IMR-90 (cell line): Measurements from ENCODE around the gene B4GALNT2. TPM values are rescaled to one million over a fixed set of nuclear protein-coding genes. Genes with fewer than 3 reads are reported as not detected.
A peak's percentile ranks its signal among the peaks of the same experiment; 100 is the strongest.

ENCODE experiments used
- ATAC-seq: fragments of 200-7000 bp; cut with Tn5 transposase; 2 replicates; pipeline ENCODE4 v1.9.1; 2020; ENCODE audit warnings: low read depth, mild to moderate bottlenecking, moderate library complexity
- BruUV-seq: library from RNA; stranded (reverse); fragments of 400-500 nt; replicated peaks from 2 replicates; lab custom pipeline; 2021; lab: Mats Ljungman, UMichigan
- CTCF ChIA-PET: fragments of 300-600 bp; formaldehyde crosslinking; extraction: SDS; loops from one replicate; lab custom pipeline; 2021; ENCODE audit warnings: antibody characterized with exemption; lab: Yijun Ruan, JAX
- POLR2A ChIA-PET: fragments of 300-600 bp; sonication (Branson Sonifier 250); formaldehyde crosslinking; loops from one replicate; lab custom pipeline; 2022; ENCODE audit warnings: antibody characterized with exemption; ENCODE audit not compliant: unreplicated experiment; lab: Charles Lee
- DNase-seq: peaks from one replicate; pipeline ENCODE4 v3.0.0; 2013
- H2AFZ ChIP-seq: replicated peaks from 2 replicates; pipeline ENCODE3; 2013; ENCODE audit warnings: low read length, mild to moderate bottlenecking; ENCODE audit not compliant: poor library complexity
- H2AK5ac ChIP-seq: 2 replicates; pipeline ENCODE4 v1.6.1; 2013; ENCODE audit warnings: low read depth, low read length, inconsistent platforms
- H2AK9ac ChIP-seq: replicated peaks from 2 replicates; pipeline ENCODE3; 2013; ENCODE audit warnings: mild to moderate bottlenecking, low read depth, low read length, moderate library complexity; ENCODE audit not compliant: poor library complexity
- H2BK120ac ChIP-seq: 2 replicates; pipeline ENCODE4 v1.6.1; 2013; ENCODE audit warnings: low read depth, low read length, inconsistent platforms
- H2BK15ac ChIP-seq: 3 replicates; pipeline ENCODE4 v1.6.1; 2013; ENCODE audit warnings: low read depth, low read length, inconsistent platforms
- H2BK20ac ChIP-seq: 2 replicates; pipeline ENCODE4 v1.6.1; 2013; ENCODE audit warnings: low read depth, mild to moderate bottlenecking, inconsistent platforms, low read length, moderate library complexity
- H2BK5ac ChIP-seq: 2 replicates; pipeline ENCODE4 v1.6.1; 2013; ENCODE audit warnings: mild to moderate bottlenecking, low read depth, low read length, inconsistent platforms; ENCODE audit not compliant: poor library complexity, severe bottlenecking
- H3K14ac ChIP-seq: replicated peaks from 2 replicates; pipeline ENCODE4 v1.6.1; 2013; ENCODE audit warnings: low read depth, low read length, inconsistent platforms
- H3K18ac ChIP-seq: 2 replicates; pipeline ENCODE4 v1.6.1; 2013; ENCODE audit warnings: low read depth, low read length, control low read depth
- H3K23ac ChIP-seq: 2 replicates; pipeline ENCODE4 v1.6.1; 2013; ENCODE audit warnings: low read depth, low read length, inconsistent platforms
- H3K27ac ChIP-seq: 2 replicates; pipeline ENCODE4 v1.5.1; 2013; ENCODE audit warnings: mild to moderate bottlenecking, control low read depth, low read length; ENCODE audit not compliant: insufficient read depth
- H3K27me3 ChIP-seq: 2 replicates; pipeline ENCODE4 v1.6.1; 2013; ENCODE audit warnings: low read length; ENCODE audit not compliant: control insufficient read depth, insufficient read depth
- H3K36me3 ChIP-seq: 2 replicates; pipeline ENCODE4 v1.6.1; 2013; ENCODE audit warnings: low read length, mixed read lengths; ENCODE audit not compliant: control insufficient read depth, insufficient read depth
- H3K4ac ChIP-seq: 2 replicates; pipeline ENCODE4 v1.6.1; 2013; ENCODE audit warnings: low read depth, low read length, inconsistent platforms
- H3K4me1 ChIP-seq: 2 replicates; pipeline ENCODE4 v1.6.1; 2013; ENCODE audit warnings: low read length, mixed read lengths; ENCODE audit not compliant: control insufficient read depth, insufficient read depth
- H3K4me2 ChIP-seq: 2 replicates; pipeline ENCODE4 v1.6.1; 2013; ENCODE audit warnings: low read depth, mild to moderate bottlenecking, control low read depth, low read length, moderate library complexity
- H3K4me3 ChIP-seq: 2 replicates; pipeline ENCODE4 v1.5.1; 2013; ENCODE audit warnings: low read depth, mild to moderate bottlenecking, control low read depth, low read length, moderate library complexity; ENCODE audit not compliant: insufficient read depth
- H3K56ac ChIP-seq: 2 replicates; pipeline ENCODE4 v1.6.1; 2013; ENCODE audit warnings: low read length, inconsistent platforms; ENCODE audit not compliant: insufficient read depth; ENCODE audit errors: extremely low read depth
- H3K79me1 ChIP-seq, 2 experiments: 2 replicates each; pipeline ENCODE4 v1.6.1; 2013; ENCODE audit warnings: low read length in 2 of 2, inconsistent platforms in 1 of 2, low read depth in 1 of 2
- H3K9ac ChIP-seq: 2 replicates; pipeline ENCODE4 v1.6.1; 2013; ENCODE audit warnings: low read depth, low read length, control low read depth
- H3K9me1 ChIP-seq: 2 replicates; pipeline ENCODE4 v1.6.1; 2013; ENCODE audit warnings: low read length, inconsistent platforms; ENCODE audit not compliant: insufficient read depth
- H3K9me3 ChIP-seq: 2 replicates; pipeline ENCODE4 v1.6.1; 2013; ENCODE audit warnings: low read length; ENCODE audit not compliant: control insufficient read depth, insufficient read depth
- H4K20me1 ChIP-seq: 2 replicates; pipeline ENCODE4 v1.6.1; 2013; ENCODE audit warnings: low read length, inconsistent platforms; ENCODE audit not compliant: insufficient read depth
- H4K5ac ChIP-seq: 2 replicates; pipeline ENCODE4 v1.6.1; 2013; ENCODE audit warnings: mild to moderate bottlenecking, low read depth, low read length, control low read depth
- H4K8ac ChIP-seq, 2 experiments: 2 replicates each; pipeline ENCODE4 v1.6.1; 2013; ENCODE audit warnings: low read depth in 2 of 2, low read length in 2 of 2, control low read depth in 1 of 2, inconsistent platforms in 1 of 2
- H4K91ac ChIP-seq: 2 replicates; pipeline ENCODE4 v1.6.1; 2013; ENCODE audit warnings: low read depth, low read length, inconsistent platforms; ENCODE audit not compliant: insufficient read depth
- BHLHE40 ChIP-seq: fragments of 150-350 bp; IDR thresholded peaks from 2 replicates; pipeline ENCODE4 v1.6.1; 2016; ENCODE audit warnings: mild to moderate bottlenecking, low read depth, low read length
- CEBPB ChIP-seq: IDR thresholded peaks from 2 replicates; pipeline ENCODE4 v1.6.1; 2012; ENCODE audit warnings: low read depth, low read length, improper control_type of control experiment
- CTCF ChIP-seq: conservative IDR thresholded peaks from 2 replicates; pipeline ENCODE4 v1.5.1; 2012; ENCODE audit warnings: mild to moderate bottlenecking, low read depth, low read length, improper control_type of control experiment
- ELK1 ChIP-seq: fragments of 150-350 bp; IDR thresholded peaks from 2 replicates; pipeline ENCODE4 v1.6.1; 2016; ENCODE audit warnings: low read depth, mild to moderate bottlenecking, low read length, moderate library complexity, borderline replicate concordance
- FOS ChIP-seq: fragments of 150-350 bp; IDR thresholded peaks from 2 replicates; pipeline ENCODE4 v1.6.1; 2016; ENCODE audit warnings: low read depth, low read length
- MAFK ChIP-seq: IDR thresholded peaks from 2 replicates; pipeline ENCODE4 v1.6.1; 2012; ENCODE audit warnings: low read depth, low read length, improper control_type of control experiment
- MAZ ChIP-seq: IDR thresholded peaks from 2 replicates; pipeline ENCODE4 v1.6.1; 2012; ENCODE audit warnings: low read depth, mild to moderate bottlenecking, low read length, improper control_type of control experiment, moderate library complexity, borderline replicate concordance
- RCOR1 ChIP-seq: IDR thresholded peaks from 2 replicates; pipeline ENCODE4 v1.6.1; 2012; ENCODE audit warnings: mild to moderate bottlenecking, low read length, improper control_type of control experiment; ENCODE audit not compliant: insufficient replicate concordance
- SMC3 ChIP-seq: fragments of 150-350 bp; IDR thresholded peaks from 2 replicates; pipeline ENCODE4 v1.6.1; 2016; ENCODE audit warnings: low read depth, mild to moderate bottlenecking, antibody characterized with exemption, low read length, moderate library complexity
- whole genome bisulfite sequencing, 2 experiments: methylation state at CpG; one replicate each; pipeline versions ENCODE4 v1.1.5 to v1.1.7; 2013; ENCODE audit warnings: missing lambda C conversion rate in 2 of 2; ENCODE audit not compliant: insufficient read length in 1 of 2; ENCODE audit errors: extremely low coverage in 2 of 2; 5-methylcytosine and 5-hydroxymethylcytosine counted together
- dilution Hi-C: fragments of 300-500 bp; cut with HindIII; formaldehyde crosslinking; loops from one replicate; pipeline ENCODE4 v1.14.3; 2018; ENCODE audit warnings: low sequenced_read_pairs; ENCODE audit not compliant: unreplicated experiment
- in situ Hi-C: fragments of 300-500 bp; cut with MboI; formaldehyde crosslinking; loops from 3 replicates; pipeline ENCODE4 v1.14.3; 2019; ENCODE audit warnings: low sequenced_read_pairs, inconsistent platforms, mixed read lengths
- intact Hi-C: fragments of 100-400 bp; cut with micrococcal nuclease; formaldehyde crosslinking; loops from 2 replicates; pipeline ENCODE4 v1.10.0; 2022
- polyA plus RNA-seq, 3 experiments: library from polyadenylated mRNA; depleted of rRNA; stranded (reverse); fragments of >200 nt; gene quantifications; 2 replicates each; pipeline ENCODE4 v1.2.3, GENCODE V29; 2012; ENCODE audit warnings: low replicate concordance in 1 of 3
- total RNA-seq: library from RNA; depleted of rRNA; stranded (reverse); fragments of >200 nt; gene quantifications from 2 replicates; pipeline ENCODE4 v1.2.3, GENCODE V29; 2012

Gene B4GALNT2
- total and polyA plus RNA-seq, 2 of the 4 experiments (the other 2 are of a cell fraction), result not detected

GRCh38 chr17:49101054-49101534 is 31.5 kb upstream of the B4GALNT2 start:
- ChIA-PET POLR2A (interaction anchor here (0.6 kb wide), 1 partner anchor 43 kb away, joined by 3 read pairs; no protein-coding TSS in a partner anchor), CTCF (interaction anchor here (1.1 kb wide), 1 partner anchor 67 kb away, joined by 3 read pairs; no protein-coding TSS in a partner anchor)
- peak; percentile 20; the same call in 1 of the 2 replicates for TF ChIP-seq SMC3
- peak; percentile 43; the same call in 1 of the 2 replicates for TF ChIP-seq CEBPB
- peak; percentile 72 for TF ChIP-seq MAFK
- no peak for TF ChIP-seq CTCF
- TF ChIP-seq ELK1, result no peak
- no peak for TF ChIP-seq MAZ
- TF ChIP-seq FOS, result 0 out of 2 replicates have a peak, but pooled peaks have one; percentile 29
- peak; percentile 75 for TF ChIP-seq RCOR1
- TF ChIP-seq BHLHE40, result peak; percentile 29; the same call in 1 of the 2 replicates
- ATAC-seq (peak; percentile 52), DNase-seq (peak; percentile 86)
- no peak overlapping the region for H3K9ac ChIP-seq
- peak overlapping the region; percentile 20; the same call in 1 of the 2 replicates for H3K4me2 ChIP-seq
- H3K79me1 ChIP-seq, result no peaks in the 10 kb centered on the region; a peak in 1 of 4 replicates
- in situ Hi-C loops, result no loop called here
- H4K8ac ChIP-seq, result peak overlapping the region; percentile 28 to 45; a peak in 3 of 4 replicates
- peaks cover 7% of the 10 kb centered on the region; the same call in 1 of the 2 replicates for H4K20me1 ChIP-seq
- BruUV-seq, result no TSS peak
- H2AK5ac ChIP-seq, result peak overlapping the region; percentile 81
- peak overlapping the region; percentile 87 for H3K4ac ChIP-seq
- peaks cover 17% of the 10 kb centered on the region for H3K4me1 ChIP-seq
- H4K91ac ChIP-seq, result peak overlapping the region; percentile 89
- no peaks in the 10 kb centered on the region for H3K36me3 ChIP-seq
- H3K27me3 ChIP-seq, result no peaks in the 10 kb centered on the region
- H2AK9ac ChIP-seq, result no peak overlapping the region
- peak overlapping the region; percentile 70; the same call in 1 of the 2 replicates for H4K5ac ChIP-seq
- peak overlapping the region; percentile 37 for H3K56ac ChIP-seq
- H3K27ac ChIP-seq, result peak overlapping the region; percentile 27; the same call in 1 of the 2 replicates
- H3K4me3 ChIP-seq, result no peak overlapping the region
- no CpG with 5 or more reads among the region's 4 CpGs for WGBS, 2 experiments
- H3K23ac ChIP-seq, result peak overlapping the region; percentile 55; the same call in 1 of the 2 replicates
- H3K9me1 ChIP-seq, result peaks cover 24% of the 10 kb centered on the region
- peak overlapping the region; percentile 88; the same call in 1 of the 2 replicates for H3K18ac ChIP-seq
- dilution Hi-C loops, result no loop called here
- peak overlapping the region; percentile 95 for H2BK20ac ChIP-seq
- no peak overlapping the region for H2AFZ ChIP-seq
- H2BK120ac ChIP-seq, result peak overlapping the region; percentile 87
- H2BK5ac ChIP-seq, result peak overlapping the region; percentile 79
- H3K9me3 ChIP-seq, result no peaks in the 10 kb centered on the region
- intact Hi-C loops, result no loop called here
- H3K14ac ChIP-seq, result peak overlapping the region; percentile 84
- peak overlapping the region; percentile 50; the same call in 2 of the 3 replicates for H2BK15ac ChIP-seq
